A549 (cell line): ENCODE results near the gene CCDC187. TPM values are rescaled to one million over a fixed set of nuclear protein-coding genes. Genes with fewer than 3 reads are reported as not detected.

Source experiments
- ATAC-seq, 2 experiments: fragments of 200-7000 bp in 1 of 2; fragments of >200 bp in 1 of 2; cut with Nextera tagmentation in 1 of 2; cut with Tn5 transposase in 1 of 2; 3 replicates each; pipeline versions ENCODE4 v1.8.0 to v1.9.1; 2018 to 2020; ENCODE audit warnings: mild to moderate bottlenecking in 1 of 2, moderate library complexity in 1 of 2
- CTCF ChIA-PET: fragments of 300-600 bp; sonication (Branson Sonifier 250); formaldehyde crosslinking; extraction: SDS; loops from one replicate; lab custom pipeline; 2021; ENCODE audit warnings: antibody characterized with exemption, inconsistent platforms; lab: Yijun Ruan, JAX
- POLR2A ChIA-PET: fragments of 350-600 bp; formaldehyde crosslinking; extraction: SDS; loops from one replicate; lab custom pipeline; 2021; ENCODE audit warnings: antibody characterized with exemption, inconsistent platforms; lab: Yijun Ruan, JAX
- DNase-seq, 2 experiments: peaks; one replicate each; pipeline versions ENCODE4 v3.0.0 to v3.0.0-alpha.2; 2011 to 2016; ENCODE audit warnings: low read depth in 1 of 2, low spot score in 1 of 2
- FAIRE-seq: peaks from 2 replicates; lab custom pipeline; 2011; peaks lifted over from hg19 to GRCh38; lab: Jason Lieb, UNC
- H3K27ac ChIP-seq, 2 experiments: fragments of >200 bp; sonication (Bioruptor Twin); formaldehyde crosslinking; 3 replicates each; pipeline ENCODE4 v1.5.1; 2016 to 2017
- H3K4me1 ChIP-seq: fragments of >200 bp; sonication (Bioruptor Twin); formaldehyde crosslinking; 3 replicates; pipeline ENCODE4 v1.6.1; 2016
- H3K4me2 ChIP-seq: fragments of >200 bp; sonication (Bioruptor Twin); formaldehyde crosslinking; 3 replicates; pipeline ENCODE4 v1.6.1; 2016
- H3K4me3 ChIP-seq: fragments of >200 bp; sonication (Bioruptor Twin); formaldehyde crosslinking; 3 replicates; pipeline ENCODE4 v1.5.1; 2016
- H3K9me3 ChIP-seq: fragments of >200 bp; sonication (Bioruptor Twin); formaldehyde crosslinking; 3 replicates; pipeline ENCODE4 v1.6.1; 2016
- CBX2 ChIP-seq: fragments of 200-600 bp; sonication (generic); IDR thresholded peaks from 2 replicates; pipeline ENCODE4 v1.6.1; 2016; ENCODE audit warnings: low read depth, mild to moderate bottlenecking, borderline replicate concordance
- FOSL2 ChIP-seq, 2 experiments: fragments of 450-650 bp in 1 of 2; fragments of >200 bp in 1 of 2; sonication (Bioruptor Twin) in 1 of 2; formaldehyde crosslinking; IDR thresholded peaks; 2 replicates each; pipeline versions ENCODE4 v1.5.0 to v1.6.1; 2016 to 2020; ENCODE audit warnings: mild to moderate bottlenecking in 1 of 2, moderate library complexity in 1 of 2
- HOXA7 ChIP-seq: fragments of 250-450 bp; sonication (Bioruptor Pico); IDR thresholded peaks from 2 replicates; pipeline ENCODE4 v1.5.0; 2020; ENCODE audit warnings: mild to moderate bottlenecking, moderate library complexity
- JUNB ChIP-seq: fragments of >200 bp; sonication (Bioruptor Twin); formaldehyde crosslinking; IDR thresholded peaks from 2 replicates; pipeline ENCODE4 v1.6.1; 2016
- NPAS2 ChIP-seq: fragments of 250-450 bp; sonication (Bioruptor Pico); IDR thresholded peaks from 2 replicates; pipeline ENCODE4 v1.8.0; 2022; ENCODE audit warnings: mild to moderate bottlenecking, moderate library complexity, borderline replicate concordance
- POLR2AphosphoS2 ChIP-seq: conservative IDR thresholded peaks from 2 replicates; pipeline ENCODE4 v1.6.1; 2012; ENCODE audit warnings: low read length, improper control_type of control experiment, inconsistent platforms
- RAD21 ChIP-seq, 2 experiments: fragments of >200 bp in 1 of 2; sonication (Bioruptor Twin) in 1 of 2; formaldehyde crosslinking in 1 of 2; IDR thresholded peaks in 1 of 2; conservative IDR thresholded peaks in 1 of 2; 2 replicates in 1 of 2; 3 replicates in 1 of 2; pipeline ENCODE4 v1.6.1; 2012 to 2018; ENCODE audit warnings: inconsistent platforms in 1 of 2
- RFX5 ChIP-seq: fragments of 450-650 bp; IDR thresholded peaks from 2 replicates; pipeline ENCODE4 v1.7.1; 2014; ENCODE audit warnings: antibody characterized with exemption, mild to moderate bottlenecking, moderate library complexity
- RNF2 ChIP-seq: fragments of 200-600 bp; sonication (generic); IDR thresholded peaks from 2 replicates; pipeline ENCODE4 v1.6.1; 2016; ENCODE audit warnings: low read depth, mild to moderate bottlenecking, antibody characterized with exemption, moderate library complexity, borderline replicate concordance
- TFCP2L1 ChIP-seq: fragments of 250-450 bp; sonication (Bioruptor Pico); IDR thresholded peaks from 2 replicates; pipeline ENCODE4 v1.5.0; 2021; ENCODE audit warnings: mild to moderate bottlenecking
- WGBS: methylation state at CpG from one replicate; pipeline ENCODE4 v1.1.6; 2017; ENCODE audit errors: missing lambda C conversion rate; 5-methylcytosine and 5-hydroxymethylcytosine counted together
- polyA plus RNA-seq, 4 experiments: library from polyadenylated mRNA; depleted of rRNA in 3 of 4; stranded (reverse); fragments of >200 nt; fragmentation: RNase III in 1 of 4; extraction: RNeasy Plus Mini Kit Qiagen cat#74134 plus additional on column Dnase treatment in 1 of 4; gene quantifications; 2 replicates in 3 of 4; 3 replicates in 1 of 4; pipeline ENCODE4 v1.2.3, GENCODE V29; 2011 to 2017
- TF ChIP-seq, protein P1 (sequence below): fragments of 200-600 bp; sonication (generic); IDR thresholded peaks from 2 replicates; pipeline ENCODE4 v1.6.1; 2016; ENCODE audit warnings: antibody characterized with exemption, mild to moderate bottlenecking, moderate library complexity
- TF ChIP-seq, protein P2 (sequence below): fragments of >200 bp; sonication (Bioruptor Twin); formaldehyde crosslinking; IDR thresholded peaks from 3 replicates; pipeline ENCODE4 v1.6.1; 2016
- TF ChIP-seq, protein P3 (sequence below): fragments of 250-450 bp; sonication (Bioruptor Pico); IDR thresholded peaks from 2 replicates; pipeline ENCODE4 v1.5.0; 2021; ENCODE audit warnings: mild to moderate bottlenecking, moderate library complexity, borderline replicate concordance

The CCDC187 gene
- polyA plus RNA-seq, 2 of the 4 experiments (the other 2 are of a cell fraction) = under 0.01 TPM; not detected in 1

DNA sequence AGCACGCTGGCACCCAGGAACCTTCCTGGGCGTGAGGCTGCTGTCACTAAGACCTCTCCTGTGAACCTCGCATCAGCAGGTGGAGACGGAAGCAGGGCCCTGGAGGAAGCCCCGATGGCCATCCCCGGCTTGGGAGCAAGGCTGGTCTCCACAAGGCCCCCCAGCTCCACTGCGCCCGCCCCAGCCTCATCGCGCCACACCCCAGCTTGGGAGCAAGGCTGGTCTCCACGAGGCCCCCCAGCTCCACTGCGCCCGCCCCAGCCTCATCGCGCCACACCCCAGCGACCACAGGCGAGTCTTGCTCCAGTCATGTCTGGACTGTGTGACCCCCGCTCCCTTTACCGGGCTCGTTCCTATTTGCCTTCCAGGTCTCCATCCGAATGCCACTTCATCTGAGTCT is 69.3 kb downstream of the CCDC187 start:
- ChIA-PET CTCF (interaction anchor here (0.7 to 2.5 kb wide), 5 partner anchors 9 to 64 kb away, joined by 3 to 20 read pairs (median 3); no protein-coding TSS in a partner anchor), POLR2A (no interaction called here)
- FAIRE-seq = no peak
- TF ChIP-seq FOSL2 (IDR thresholded peaks at IDR 0.05) (no peak), FOSL2 (CRISPR knock-in tag; IDR thresholded peaks at IDR 0.05) (no peak)
- H3K9me3 ChIP-seq = no peaks in the 10 kb centered on the region
- no peak for DNase-seq
- no peak; a peak in 1 of 6 replicates for ATAC-seq
- H3K27ac ChIP-seq = no peak overlapping the region
- no peaks in the 10 kb centered on the region for H3K4me1 ChIP-seq
- H3K4me2 ChIP-seq = no peak overlapping the region
- no peak overlapping the region for H3K4me3 ChIP-seq
- 95% methylated on average over 18 of the region's 21 CpGs for WGBS

DNA sequence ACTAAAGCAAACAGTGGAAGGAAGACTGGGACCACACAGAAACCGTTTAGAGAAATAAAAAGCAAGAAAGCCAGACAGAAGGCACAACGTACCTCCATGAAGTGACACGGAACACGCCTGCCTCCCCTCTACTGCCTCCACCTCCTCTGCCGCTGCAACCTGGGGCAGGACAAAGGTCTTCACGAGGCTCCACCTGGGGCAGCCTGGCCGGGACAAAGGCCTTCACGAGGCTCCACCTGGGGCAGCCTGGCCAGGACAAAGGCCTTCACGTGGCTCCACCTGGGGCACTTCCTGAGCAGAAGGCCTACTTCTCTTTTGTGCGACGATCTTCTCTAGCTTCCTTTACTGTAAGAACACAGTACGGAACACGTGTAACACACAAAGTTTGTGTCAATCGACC is 70.0 kb downstream of the CCDC187 start:
- Histone ChIP-seq H3K9me3 (no peaks in the 10 kb centered on the region), H3K4me2 (no peak overlapping the region), H3K4me3 (no peak overlapping the region), H3K4me1 (peaks cover 5% of the 10 kb centered on the region), H3K27ac (no peak overlapping the region)
- FAIRE-seq (no peak), ATAC-seq (no peak), DNase-seq (no peak)
- 89% methylated on average over 14 of the region's 14 CpGs for WGBS
- CTCF ChIA-PET = interaction anchor here (1.1 to 2.5 kb wide), 3 partner anchors 8 to 18 kb away, joined by 3 to 20 read pairs (median 6); no protein-coding TSS in a partner anchor
- TF ChIP-seq TFCP2L1 (CRISPR knock-in tag) (no peak), JUNB (no peak), HOXA7 (no peak), RNF2 (no peak), POLR2AphosphoS2 (no peak), RFX5 (no peak), NPAS2 (CRISPR knock-in tag) (no peak), RAD21 (conservative IDR thresholded peaks at IDR 0.05 in 1 of 2, IDR thresholded peaks at IDR 0.05 in 1 of 2) (no peak)
- TF ChIP-seq, protein P1, sequence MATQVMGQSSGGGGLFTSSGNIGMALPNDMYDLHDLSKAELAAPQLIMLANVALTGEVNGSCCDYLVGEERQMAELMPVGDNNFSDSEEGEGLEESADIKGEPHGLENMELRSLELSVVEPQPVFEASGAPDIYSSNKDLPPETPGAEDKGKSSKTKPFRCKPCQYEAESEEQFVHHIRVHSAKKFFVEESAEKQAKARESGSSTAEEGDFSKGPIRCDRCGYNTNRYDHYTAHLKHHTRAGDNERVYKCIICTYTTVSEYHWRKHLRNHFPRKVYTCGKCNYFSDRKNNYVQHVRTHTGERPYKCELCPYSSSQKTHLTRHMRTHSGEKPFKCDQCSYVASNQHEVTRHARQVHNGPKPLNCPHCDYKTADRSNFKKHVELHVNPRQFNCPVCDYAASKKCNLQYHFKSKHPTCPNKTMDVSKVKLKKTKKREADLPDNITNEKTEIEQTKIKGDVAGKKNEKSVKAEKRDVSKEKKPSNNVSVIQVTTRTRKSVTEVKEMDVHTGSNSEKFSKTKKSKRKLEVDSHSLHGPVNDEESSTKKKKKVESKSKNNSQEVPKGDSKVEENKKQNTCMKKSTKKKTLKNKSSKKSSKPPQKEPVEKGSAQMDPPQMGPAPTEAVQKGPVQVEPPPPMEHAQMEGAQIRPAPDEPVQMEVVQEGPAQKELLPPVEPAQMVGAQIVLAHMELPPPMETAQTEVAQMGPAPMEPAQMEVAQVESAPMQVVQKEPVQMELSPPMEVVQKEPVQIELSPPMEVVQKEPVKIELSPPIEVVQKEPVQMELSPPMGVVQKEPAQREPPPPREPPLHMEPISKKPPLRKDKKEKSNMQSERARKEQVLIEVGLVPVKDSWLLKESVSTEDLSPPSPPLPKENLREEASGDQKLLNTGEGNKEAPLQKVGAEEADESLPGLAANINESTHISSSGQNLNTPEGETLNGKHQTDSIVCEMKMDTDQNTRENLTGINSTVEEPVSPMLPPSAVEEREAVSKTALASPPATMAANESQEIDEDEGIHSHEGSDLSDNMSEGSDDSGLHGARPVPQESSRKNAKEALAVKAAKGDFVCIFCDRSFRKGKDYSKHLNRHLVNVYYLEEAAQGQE = no peak
- TF ChIP-seq, protein P2, sequence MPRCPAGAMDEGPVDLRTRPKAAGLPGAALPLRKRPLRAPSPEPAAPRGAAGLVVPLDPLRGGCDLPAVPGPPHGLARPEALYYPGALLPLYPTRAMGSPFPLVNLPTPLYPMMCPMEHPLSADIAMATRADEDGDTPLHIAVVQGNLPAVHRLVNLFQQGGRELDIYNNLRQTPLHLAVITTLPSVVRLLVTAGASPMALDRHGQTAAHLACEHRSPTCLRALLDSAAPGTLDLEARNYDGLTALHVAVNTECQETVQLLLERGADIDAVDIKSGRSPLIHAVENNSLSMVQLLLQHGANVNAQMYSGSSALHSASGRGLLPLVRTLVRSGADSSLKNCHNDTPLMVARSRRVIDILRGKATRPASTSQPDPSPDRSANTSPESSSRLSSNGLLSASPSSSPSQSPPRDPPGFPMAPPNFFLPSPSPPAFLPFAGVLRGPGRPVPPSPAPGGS = no peak
- TF ChIP-seq, protein P3, sequence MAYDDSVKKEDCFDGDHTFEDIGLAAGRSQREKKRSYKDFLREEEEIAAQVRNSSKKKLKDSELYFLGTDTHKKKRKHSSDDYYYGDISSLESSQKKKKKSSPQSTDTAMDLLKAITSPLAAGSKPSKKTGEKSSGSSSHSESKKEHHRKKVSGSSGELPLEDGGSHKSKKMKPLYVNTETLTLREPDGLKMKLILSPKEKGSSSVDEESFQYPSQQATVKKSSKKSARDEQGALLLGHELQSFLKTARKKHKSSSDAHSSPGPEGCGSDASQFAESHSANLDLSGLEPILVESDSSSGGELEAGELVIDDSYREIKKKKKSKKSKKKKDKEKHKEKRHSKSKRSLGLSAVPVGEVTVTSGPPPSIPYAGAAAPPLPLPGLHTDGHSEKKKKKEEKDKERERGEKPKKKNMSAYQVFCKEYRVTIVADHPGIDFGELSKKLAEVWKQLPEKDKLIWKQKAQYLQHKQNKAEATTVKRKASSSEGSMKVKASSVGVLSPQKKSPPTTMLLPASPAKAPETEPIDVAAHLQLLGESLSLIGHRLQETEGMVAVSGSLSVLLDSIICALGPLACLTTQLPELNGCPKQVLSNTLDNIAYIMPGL (CRISPR knock-in tag) = no peak
- POLR2A ChIA-PET = no interaction called here

DNA sequence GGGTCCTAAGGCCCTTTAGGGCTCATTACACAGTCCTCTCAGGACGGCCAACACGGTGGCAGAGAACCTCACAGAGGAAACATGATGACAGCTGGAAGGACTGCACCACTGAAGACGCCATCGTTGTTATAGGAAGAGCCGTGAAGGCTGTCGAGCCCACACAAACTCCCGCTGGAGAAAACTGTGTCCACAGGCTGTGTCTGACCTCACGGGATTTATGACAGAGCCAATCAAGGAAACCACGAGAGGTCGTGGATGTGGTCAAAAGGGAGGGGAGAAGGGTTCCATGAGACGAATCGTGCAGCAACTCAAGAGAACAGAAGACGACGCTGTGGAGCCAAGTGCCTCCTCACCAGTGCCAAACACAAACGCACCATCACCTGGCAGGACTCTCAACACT is 70.5 kb downstream of the CCDC187 start:
- no peak for FAIRE-seq
- TF ChIP-seq CBX2 (no peak), HOXA7 (no peak)
- Histone ChIP-seq H3K4me2 (no peak overlapping the region), H3K4me1 (peaks cover 10% of the 10 kb centered on the region), H3K4me3 (no peak overlapping the region), H3K27ac (no peak overlapping the region), H3K9me3 (no peaks in the 10 kb centered on the region)
- no peak for ATAC-seq
- CTCF ChIA-PET = interaction anchor here (1.1 to 1.8 kb wide), 2 partner anchors 10 to 18 kb away, joined by 3 to 6 read pairs; no protein-coding TSS in a partner anchor
- POLR2A ChIA-PET = no interaction called here
- WGBS = 93% methylated on average over 15 of the region's 15 CpGs
- no peak for DNase-seq
